Stomach (tissue), 4 donors: ENCODE data around the gene ACAP2.

Experiments used
- CTCF ChIP-seq, 7 experiments: fragments of 450-650 bp in 4 of 7; fragments of 200-600 bp in 3 of 7; sonication (generic) in 3 of 7; IDR thresholded peaks; one replicate each; pipeline ENCODE4 v1.5.1; 2016 to 2019; ENCODE audit warnings: antibody characterized with exemption in 7 of 7, control low read depth in 2 of 7, mild to moderate bottlenecking in 1 of 7
- EP300 ChIP-seq: sonication (generic); formaldehyde crosslinking; IDR thresholded peaks from one replicate; pipeline ENCODE4 v1.6.1; 2017; ENCODE audit warnings: antibody characterized with exemption
- POLR2A ChIP-seq, 4 donors: fragments of 450-650 bp; IDR thresholded peaks; one replicate each; pipeline ENCODE4 v1.6.1; 2016; ENCODE audit warnings: antibody characterized with exemption in 4 of 4, control low read depth in 2 of 4, mild to moderate bottlenecking in 1 of 4, moderate library complexity in 1 of 4
- POLR2AphosphoS5 ChIP-seq, 3 donors: sonication (generic); formaldehyde crosslinking; IDR thresholded peaks; one replicate each; pipeline ENCODE4 v1.6.1; 2016; ENCODE audit warnings: antibody characterized with exemption in 3 of 3

GRCh38 chr3:195249858-195250464, 192.9 kb downstream of the ACAP2 start:
- no peak for TF ChIP-seq CTCF (IDR thresholded peaks at IDR 0.05)
- TF ChIP-seq POLR2A (IDR thresholded peaks at IDR 0.05), result no peak
- TF ChIP-seq POLR2AphosphoS5 (IDR thresholded peaks at IDR 0.05), result no peak
- no peak for TF ChIP-seq EP300
